ENCODE measurements around the gene RNF2. TPM values are rescaled to one million over a fixed set of nuclear protein-coding genes. Genes with fewer than 3 reads are reported as not detected.

RNF2 gene
- total and polyA plus RNA-seq, 3 donors from 2014 or later: 38.6 to 46.0 (median 38.9) TPM

DNA sequence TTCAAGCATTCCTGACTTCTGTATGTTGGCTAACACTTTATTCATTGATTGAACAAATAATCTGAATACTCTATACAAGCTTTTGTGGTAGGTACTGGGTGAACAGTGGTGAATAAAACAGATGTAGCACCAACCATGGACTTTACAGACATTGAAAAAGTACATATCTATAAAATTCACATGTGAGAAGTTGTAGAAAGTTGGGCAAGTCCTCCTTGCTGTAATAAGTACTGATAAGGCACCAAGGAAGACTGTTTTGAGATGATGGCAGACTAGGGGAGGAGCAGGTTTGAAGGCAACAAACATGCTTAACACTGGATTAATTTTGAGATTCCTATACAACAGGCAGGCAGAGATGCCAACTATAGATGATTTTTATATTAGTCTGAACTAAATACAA is 42.4 kb downstream of the RNF2 start:
- H3K27me3 ChIP-seq: no peaks in the 10 kb centered on the region
- no peaks in the 10 kb centered on the region for H3K4me1 ChIP-seq
- TF ChIP-seq POLR2A (IDR thresholded peaks at IDR 0.05): no peak
- TF ChIP-seq, protein P1, sequence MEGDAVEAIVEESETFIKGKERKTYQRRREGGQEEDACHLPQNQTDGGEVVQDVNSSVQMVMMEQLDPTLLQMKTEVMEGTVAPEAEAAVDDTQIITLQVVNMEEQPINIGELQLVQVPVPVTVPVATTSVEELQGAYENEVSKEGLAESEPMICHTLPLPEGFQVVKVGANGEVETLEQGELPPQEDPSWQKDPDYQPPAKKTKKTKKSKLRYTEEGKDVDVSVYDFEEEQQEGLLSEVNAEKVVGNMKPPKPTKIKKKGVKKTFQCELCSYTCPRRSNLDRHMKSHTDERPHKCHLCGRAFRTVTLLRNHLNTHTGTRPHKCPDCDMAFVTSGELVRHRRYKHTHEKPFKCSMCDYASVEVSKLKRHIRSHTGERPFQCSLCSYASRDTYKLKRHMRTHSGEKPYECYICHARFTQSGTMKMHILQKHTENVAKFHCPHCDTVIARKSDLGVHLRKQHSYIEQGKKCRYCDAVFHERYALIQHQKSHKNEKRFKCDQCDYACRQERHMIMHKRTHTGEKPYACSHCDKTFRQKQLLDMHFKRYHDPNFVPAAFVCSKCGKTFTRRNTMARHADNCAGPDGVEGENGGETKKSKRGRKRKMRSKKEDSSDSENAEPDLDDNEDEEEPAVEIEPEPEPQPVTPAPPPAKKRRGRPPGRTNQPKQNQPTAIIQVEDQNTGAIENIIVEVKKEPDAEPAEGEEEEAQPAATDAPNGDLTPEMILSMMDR (IDR thresholded peaks at IDR 0.05): no peak
- DNase-seq: no peak
- no peak overlapping the region for H3K4me3 ChIP-seq
- no peaks in the 10 kb centered on the region for H3K9me3 ChIP-seq
- intact Hi-C loops (cut with DNase I; ENCODE audit: low total_unique reads): no loop called here
- H3K27ac ChIP-seq: no peak overlapping the region
- H3K36me3 ChIP-seq (ENCODE audit: low read depth, missing control alignments): no peaks in the 10 kb centered on the region

DNA sequence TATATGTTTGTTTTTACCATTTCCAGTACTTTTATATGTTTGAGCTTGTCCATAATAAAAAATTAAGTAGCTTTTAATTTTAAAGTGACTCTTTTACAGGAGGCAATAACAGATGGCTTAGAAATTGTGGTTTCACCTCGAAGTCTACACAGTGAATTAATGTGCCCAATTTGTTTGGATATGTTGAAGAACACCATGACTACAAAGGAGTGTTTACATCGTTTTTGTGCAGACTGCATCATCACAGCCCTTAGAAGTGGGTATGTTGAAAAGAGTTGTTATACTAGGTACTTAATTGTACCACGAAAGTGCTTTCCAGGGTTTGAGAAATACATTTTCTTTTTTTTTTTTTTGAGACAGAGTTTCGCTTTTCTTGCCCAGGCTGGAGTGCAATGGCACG is 46.1 kb downstream of the RNF2 start:
- intact Hi-C loops (cut with DNase I; ENCODE audit: low total_unique reads): no loop called here
- Histone ChIP-seq H3K27ac (no peak overlapping the region), H3K4me3 (no peak overlapping the region), H3K9me3 (no peaks in the 10 kb centered on the region), H3K4me1 (no peaks in the 10 kb centered on the region), H3K27me3 (no peaks in the 10 kb centered on the region), H3K36me3 (ENCODE audit: low read depth, missing control alignments) (no peaks in the 10 kb centered on the region)
- no peak for DNase-seq
- 91 to 95% methylated on average over 5 of the region's 5 CpGs for WGBS, 2 donors
- TF ChIP-seq, protein P1 (IDR thresholded peaks at IDR 0.05): no peak
- no peak for TF ChIP-seq POLR2A (IDR thresholded peaks at IDR 0.05)

DNA sequence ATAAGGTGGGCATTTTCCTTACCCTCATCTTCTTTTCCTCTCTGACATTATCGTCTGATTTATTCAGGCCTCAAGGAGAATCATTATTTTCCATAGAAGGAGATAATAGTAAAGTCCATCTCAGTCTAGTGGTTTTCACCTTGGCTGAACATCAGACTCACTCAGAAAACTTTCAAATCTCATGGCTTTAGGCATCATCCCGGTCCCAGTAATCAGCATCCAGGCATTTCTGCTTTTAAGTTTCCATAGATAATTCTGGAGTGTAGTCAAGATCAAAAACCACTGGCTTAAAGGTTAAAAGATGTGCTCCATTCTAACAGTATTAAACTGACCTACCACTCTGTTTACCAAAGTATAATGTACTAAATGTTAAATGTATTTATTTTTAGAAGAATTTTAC is 49.4 kb downstream of the RNF2 start:
- H3K9me3 ChIP-seq: no peaks in the 10 kb centered on the region
- no peaks in the 10 kb centered on the region for H3K4me1 ChIP-seq
- no peaks in the 10 kb centered on the region for H3K27me3 ChIP-seq
- no peak for DNase-seq
- H3K36me3 ChIP-seq (ENCODE audit: low read depth, missing control alignments): no peaks in the 10 kb centered on the region
- no peak overlapping the region for H3K27ac ChIP-seq
- 93 to 97% methylated on average over 2 of the region's 2 CpGs for whole genome bisulfite sequencing, 2 donors
- intact Hi-C loops (cut with DNase I; ENCODE audit: low total_unique reads): no loop called here
- TF ChIP-seq, protein P1 (IDR thresholded peaks at IDR 0.05): no peak
- TF ChIP-seq POLR2A (IDR thresholded peaks at IDR 0.05): no peak
- no peak overlapping the region for H3K4me3 ChIP-seq

DNA sequence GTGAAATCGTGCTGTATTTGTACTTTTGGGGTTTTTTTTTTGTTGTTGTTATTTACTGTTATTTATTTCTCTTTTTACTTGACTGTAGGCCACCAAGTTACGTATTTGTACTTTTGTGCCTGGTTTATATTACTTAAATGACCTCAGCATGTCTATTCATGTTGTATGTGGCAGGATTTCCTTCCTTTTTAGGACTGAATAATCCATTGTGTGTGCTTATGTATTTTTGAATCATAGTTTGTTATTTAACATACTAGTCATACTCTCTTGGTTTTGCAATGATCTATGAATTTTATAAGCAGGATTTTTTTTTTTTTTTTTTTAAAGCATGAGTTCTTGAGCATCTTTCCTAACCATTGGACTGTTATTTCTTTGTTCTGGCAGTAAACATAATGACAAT is 51.2 kb downstream of the RNF2 start:
- Histone ChIP-seq H3K36me3 (ENCODE audit: low read depth, missing control alignments) (no peaks in the 10 kb centered on the region), H3K9me3 (no peaks in the 10 kb centered on the region), H3K4me1 (no peaks in the 10 kb centered on the region), H3K27ac (no peak overlapping the region), H3K27me3 (no peaks in the 10 kb centered on the region), H3K4me3 (no peak overlapping the region)
- DNase-seq: no peak
- TF ChIP-seq, protein P1 (IDR thresholded peaks at IDR 0.05): no peak
- TF ChIP-seq POLR2A (IDR thresholded peaks at IDR 0.05): no peak
- intact Hi-C loops (cut with DNase I; ENCODE audit: low total_unique reads): no loop called here
- WGBS, 2 donors: 85 to 87% methylated on average over 2 of the region's 2 CpGs

DNA sequence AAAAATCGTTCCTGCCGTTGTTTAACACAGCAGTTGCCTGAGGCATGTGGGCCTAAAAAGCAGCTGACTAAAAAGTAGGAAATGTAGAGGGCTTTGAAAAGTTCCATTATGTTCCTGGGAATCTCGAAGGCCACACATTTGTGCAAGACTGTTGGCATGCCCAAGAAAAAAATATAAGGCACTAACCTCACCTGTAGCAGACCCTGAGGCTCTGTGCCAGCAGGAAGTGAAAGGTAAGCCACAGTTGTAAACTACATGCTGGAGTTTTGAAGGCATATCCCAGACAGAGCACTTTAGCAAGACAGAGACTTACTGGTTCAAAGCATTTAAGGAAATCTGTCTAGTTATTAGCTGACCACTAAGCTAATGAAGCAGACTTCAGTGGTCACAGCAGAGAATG is 58.7 kb downstream of the RNF2 start:
- TF ChIP-seq POLR2A (IDR thresholded peaks at IDR 0.05): no peak
- TF ChIP-seq, protein P1 (IDR thresholded peaks at IDR 0.05): no peak
- no peak overlapping the region for H3K27ac ChIP-seq
- WGBS, 2 donors: 84 to 86% methylated on average over 3 of the region's 3 CpGs
- intact Hi-C loops (cut with DNase I; ENCODE audit: low total_unique reads): no loop called here
- no peaks in the 10 kb centered on the region for H3K36me3 ChIP-seq (ENCODE audit: low read depth, missing control alignments)
- H3K9me3 ChIP-seq: no peaks in the 10 kb centered on the region
- H3K4me1 ChIP-seq: no peaks in the 10 kb centered on the region
- no peak overlapping the region for H3K4me3 ChIP-seq
- no peaks in the 10 kb centered on the region for H3K27me3 ChIP-seq
- DNase-seq: no peak
